Common myeloid progenitor, CD34-positive (primary cell): Measurements from ENCODE around the gene TMEM225B.

Experiments
- CTCF ChIA-PET: fragments of 350-600 bp; sonication (Branson Sonifier 250); formaldehyde crosslinking; loops from one replicate; lab custom pipeline; 2021; ENCODE audit warnings: antibody characterized with exemption; lab: Charles Lee
- POLR2A ChIA-PET: fragments of 350-600 bp; sonication (Branson Sonifier 250); formaldehyde crosslinking; loops from one replicate; lab custom pipeline; 2021; ENCODE audit warnings: antibody characterized with exemption; lab: Charles Lee
- DNase-seq, 3 donors: peaks; one replicate each; pipeline versions ENCODE4 v3.0.0 to v3.0.0-alpha.2; 2013
- H3K27ac ChIP-seq, 2 experiments: 1 replicate in 1 of 2; 2 replicates in 1 of 2; pipeline ENCODE4 v1.7.0; 2013; ENCODE audit warnings: inconsistent platforms in 2 of 2, low read length in 2 of 2, mild to moderate bottlenecking in 2 of 2, low read depth in 1 of 2, moderate library complexity in 1 of 2; ENCODE audit not compliant: severe bottlenecking in 2 of 2, insufficient read depth in 1 of 2, poor library complexity in 1 of 2
- H3K27me3 ChIP-seq, 5 experiments: replicated peaks in 2 of 5; 1 replicate in 3 of 5; 2 replicates in 2 of 5; pipeline versions ENCODE4 v1.6.1 to v1.7.0; 2013; ENCODE audit warnings: low read length in 4 of 5, mild to moderate bottlenecking in 2 of 5, moderate library complexity in 2 of 5, inconsistent platforms in 1 of 5; ENCODE audit not compliant: insufficient read depth in 5 of 5, control insufficient read depth in 4 of 5
- H3K36me3 ChIP-seq, 4 experiments: 1 replicate in 2 of 4; 2 replicates in 2 of 4; pipeline versions ENCODE4 v1.6.1 to v1.7.0; 2013; ENCODE audit warnings: low read length in 3 of 4, control low read depth in 1 of 4, mild to moderate bottlenecking in 1 of 4; ENCODE audit not compliant: control insufficient read depth in 4 of 4, insufficient read depth in 4 of 4
- H3K4me1 ChIP-seq, 4 experiments: 1 replicate in 3 of 4; 2 replicates in 1 of 4; pipeline versions ENCODE4 v1.6.1 to v1.7.1; 2013; ENCODE audit warnings: low read length in 3 of 4, mild to moderate bottlenecking in 3 of 4, control low read depth in 1 of 4, inconsistent platforms in 1 of 4, moderate library complexity in 1 of 4; ENCODE audit not compliant: control insufficient read depth in 4 of 4, insufficient read depth in 4 of 4; ENCODE audit errors: control extremely low read depth in 1 of 4
- H3K4me3 ChIP-seq, 7 experiments: 1 replicate in 4 of 7; 2 replicates in 3 of 7; pipeline versions ENCODE4 v1.5.1 to v1.7.0; 2013; ENCODE audit warnings: mild to moderate bottlenecking in 7 of 7, low read length in 6 of 7, moderate library complexity in 6 of 7, inconsistent platforms in 2 of 7, low read depth in 2 of 7, control low read depth in 1 of 7; ENCODE audit not compliant: insufficient read depth in 4 of 7, control insufficient read depth in 1 of 7; ENCODE audit errors: extremely low read depth in 1 of 7
- H3K9me3 ChIP-seq, 5 experiments: 1 replicate in 4 of 5; 2 replicates in 1 of 5; pipeline versions ENCODE4 v1.6.1 to v1.7.1; 2013; ENCODE audit warnings: low read length in 4 of 5, mild to moderate bottlenecking in 2 of 5, inconsistent platforms in 1 of 5, low read depth in 1 of 5, moderate library complexity in 1 of 5; ENCODE audit not compliant: control insufficient read depth in 4 of 5, insufficient read depth in 2 of 5; ENCODE audit errors: control extremely low read depth in 1 of 5
- WGBS: methylation state at CpG from one replicate; pipeline ENCODE4 v1.1.5; 2013; ENCODE audit not compliant: insufficient coverage; 5-methylcytosine and 5-hydroxymethylcytosine counted together

The TMEM225B gene

DNA sequence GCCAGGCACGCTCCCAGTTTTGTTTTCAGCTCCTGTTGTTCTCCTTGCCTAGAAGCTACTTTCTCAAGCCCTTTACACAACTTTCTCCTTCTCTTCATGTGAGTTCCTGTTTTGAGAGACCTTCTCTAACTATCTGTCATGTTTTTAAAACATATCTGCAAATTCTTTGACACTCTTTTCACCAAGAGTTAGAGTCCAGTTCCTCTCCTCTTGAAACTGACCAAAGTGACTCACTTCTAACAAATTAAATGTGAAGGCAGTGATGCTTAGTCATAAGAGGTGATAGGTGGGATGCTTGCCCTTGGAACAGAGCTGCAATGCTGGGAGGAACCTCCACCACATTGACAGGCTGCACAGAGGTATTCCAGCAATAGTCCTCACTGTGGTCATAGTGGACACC, 44.0 kb downstream of the TMEM225B start:
- Histone ChIP-seq H3K36me3 (peaks cover 5 to 21% (median 8%) of the 10 kb centered on the region in 4 experiments), H3K9me3 (peaks cover 0 to 7% (median 0%) of the 10 kb centered on the region in 5 experiments), H3K27ac (no peak overlapping the region), H3K27me3 (no peaks in the 10 kb centered on the region), H3K4me3 (no peak overlapping the region), H3K4me1 (no peaks in the 10 kb centered on the region)
- CTCF ChIA-PET, result no interaction called here
- WGBS, result 100% methylated on average over 1 of the region's 1 CpG
- DNase-seq, result no peak
- POLR2A ChIA-PET, result no interaction called here

- no peak overlapping the region for H3K4me3 ChIP-seq
- CTCF ChIA-PET, result no interaction called here
- POLR2A ChIA-PET, result no interaction called here
- no peaks in the 10 kb centered on the region for H3K4me1 ChIP-seq
- H3K9me3 ChIP-seq, result peaks cover 0 to 7% (median 0%) of the 10 kb centered on the region in 5 experiments
- H3K27ac ChIP-seq, result no peak overlapping the region
- WGBS, result 100% methylated on average over 2 of the region's 2 CpGs
- H3K27me3 ChIP-seq, result no peaks in the 10 kb centered on the region
- peaks cover 3 to 20% (median 11%) of the 10 kb centered on the region in 4 experiments for H3K36me3 ChIP-seq
- no peak for DNase-seq
Observed at GRCh38 chr7:99643464-99643863, 45.4 kb downstream of the TMEM225B start.

GRCh38 chr7:99644431-99644830, 46.4 kb downstream of the TMEM225B start:
- Histone ChIP-seq H3K36me3 (peaks cover 3 to 16% (median 11%) of the 10 kb centered on the region in 4 experiments), H3K4me3 (no peak overlapping the region), H3K9me3 (peaks cover 0 to 7% (median 0%) of the 10 kb centered on the region in 5 experiments), H3K4me1 (no peaks in the 10 kb centered on the region), H3K27ac (no peak overlapping the region), H3K27me3 (no peaks in the 10 kb centered on the region)
- 100% methylated on average over 1 of the region's 3 CpGs for WGBS
- CTCF ChIA-PET, result no interaction called here
- POLR2A ChIA-PET, result no interaction called here
- DNase-seq, result no peak

DNA sequence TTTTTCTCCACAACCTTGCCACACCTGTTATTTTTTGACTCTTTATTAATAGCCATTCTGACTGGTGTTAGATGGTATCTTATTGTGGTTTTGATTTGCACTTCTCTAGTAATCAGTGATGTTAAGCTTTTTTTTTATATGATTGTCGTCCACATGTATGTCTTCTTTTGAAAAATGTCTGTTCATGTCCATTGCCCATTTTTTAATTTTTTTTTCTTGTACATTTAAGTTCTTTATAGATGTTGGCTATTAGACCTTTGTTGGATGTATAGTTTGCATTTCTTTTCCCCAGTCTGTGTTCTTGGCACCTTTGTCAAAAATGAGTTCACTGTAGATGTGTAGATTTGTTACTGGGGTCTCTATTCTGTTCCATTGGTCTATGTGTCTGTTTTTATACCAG, 47.5 kb downstream of the TMEM225B start:
- Histone ChIP-seq H3K4me1 (no peaks in the 10 kb centered on the region), H3K9me3 (peaks cover 0 to 7% (median 0%) of the 10 kb centered on the region in 5 experiments), H3K27ac (no peak overlapping the region), H3K36me3 (peaks cover 3 to 16% (median 11%) of the 10 kb centered on the region in 4 experiments), H3K27me3 (no peaks in the 10 kb centered on the region), H3K4me3 (no peak overlapping the region)
- no CpG with 5 or more reads among the region's 1 CpG for WGBS
- CTCF ChIA-PET, result no interaction called here
- POLR2A ChIA-PET, result no interaction called here
- no peak for DNase-seq

DNA sequence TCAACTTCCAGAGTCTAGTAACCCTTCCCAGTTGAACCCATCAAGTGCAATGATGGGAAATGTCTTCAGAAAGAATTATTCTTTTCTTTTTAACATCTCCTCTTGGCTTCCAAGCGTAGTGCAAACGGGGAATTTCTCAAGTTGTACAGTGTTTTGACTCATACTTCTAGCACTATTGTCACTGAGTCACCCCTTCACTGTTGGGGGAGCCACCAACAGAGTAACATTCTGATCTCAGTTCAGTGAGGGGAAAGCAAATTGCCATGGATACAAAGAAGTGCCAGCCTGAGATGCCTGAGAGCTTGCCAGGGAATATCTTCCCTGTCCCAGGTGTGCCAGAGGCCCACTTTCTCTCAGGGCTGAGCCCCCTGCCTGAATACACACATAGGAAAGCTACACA, 50.8 kb downstream of the TMEM225B start:
- CTCF ChIA-PET, result no interaction called here
- Histone ChIP-seq H3K27ac (no peak overlapping the region), H3K27me3 (no peaks in the 10 kb centered on the region), H3K36me3 (peaks cover 2 to 16% (median 6%) of the 10 kb centered on the region in 4 experiments), H3K9me3 (peaks cover 0 to 7% (median 0%) of the 10 kb centered on the region in 5 experiments), H3K4me3 (no peak overlapping the region), H3K4me1 (no peaks in the 10 kb centered on the region)
- no peak for DNase-seq
- POLR2A ChIA-PET, result no interaction called here
- 95% methylated on average over 2 of the region's 2 CpGs for WGBS

DNA sequence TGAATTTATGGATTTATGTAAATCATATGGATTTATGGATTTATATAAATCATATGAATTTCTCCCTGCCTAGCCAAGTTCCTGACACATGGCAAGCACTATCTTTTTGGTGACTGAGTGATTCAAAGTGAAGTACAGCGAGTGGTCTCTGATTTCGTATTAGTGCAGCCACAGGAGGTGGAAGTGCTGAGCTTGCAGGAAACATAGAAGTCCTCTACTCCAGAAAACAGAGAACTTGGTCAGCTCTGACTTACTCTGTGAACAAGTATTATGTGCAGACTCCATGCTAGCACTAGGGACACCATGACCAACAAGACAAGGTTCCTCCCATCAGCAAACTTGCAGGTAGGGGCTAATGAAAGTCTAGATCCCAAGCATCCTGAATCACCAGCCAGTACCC, 53.2 kb downstream of the TMEM225B start:
- Histone ChIP-seq H3K4me1 (no peaks in the 10 kb centered on the region), H3K4me3 (no peak overlapping the region), H3K36me3 (peaks cover 0 to 4% (median 3%) of the 10 kb centered on the region in 4 experiments), H3K27ac (no peak overlapping the region), H3K9me3 (peaks cover 0 to 2% (median 0%) of the 10 kb centered on the region in 5 experiments), H3K27me3 (no peaks in the 10 kb centered on the region)
- DNase-seq, result no peak
- POLR2A ChIA-PET, result no interaction called here
- CTCF ChIA-PET, result no interaction called here
- 100% methylated on average over 2 of the region's 2 CpGs for WGBS

GRCh38 chr7:99652671-99653070, 54.6 kb downstream of the TMEM225B start:
- Histone ChIP-seq H3K27ac (no peak overlapping the region), H3K9me3 (peaks cover 0 to 2% (median 0%) of the 10 kb centered on the region in 5 experiments), H3K27me3 (no peaks in the 10 kb centered on the region), H3K4me1 (no peaks in the 10 kb centered on the region), H3K36me3 (no peaks in the 10 kb centered on the region), H3K4me3 (no peak overlapping the region)
- ChIA-PET CTCF (no interaction called here), POLR2A (no interaction called here)
- no CpG with 5 or more reads among the region's 2 CpGs for WGBS
- DNase-seq, result no peak
